Skeletal muscle cell (primary cell): Measurements from ENCODE around the gene CALD1.

Experiments used
- DNase-seq: peaks from one replicate; pipeline ENCODE4 v3.0.0-alpha.2; 2010; ENCODE audit warnings: low read depth
- H3K4me3 ChIP-seq: 2 replicates; pipeline ENCODE4 v1.5.1; 2011; ENCODE audit warnings: low read depth, mild to moderate bottlenecking, control low read depth, low read length, moderate library complexity

The CALD1 gene

GRCh38 chr7:134903073-134903790 is 123.8 kb downstream of the CALD1 start:
- no peak overlapping the region for H3K4me3 ChIP-seq
- DNase-seq: no peak

GRCh38 chr7:134905375-134905774 is 125.9 kb downstream of the CALD1 start:
- H3K4me3 ChIP-seq: no peak overlapping the region
- DNase-seq: peak; percentile 86

GRCh38 chr7:134907000-134907399 is 127.6 kb downstream of the CALD1 start:
- H3K4me3 ChIP-seq: no peak overlapping the region
- no peak for DNase-seq

GRCh38 chr7:134907639-134908038 is 128.2 kb downstream of the CALD1 start:
- DNase-seq: no peak
- H3K4me3 ChIP-seq: no peak overlapping the region

DNA sequence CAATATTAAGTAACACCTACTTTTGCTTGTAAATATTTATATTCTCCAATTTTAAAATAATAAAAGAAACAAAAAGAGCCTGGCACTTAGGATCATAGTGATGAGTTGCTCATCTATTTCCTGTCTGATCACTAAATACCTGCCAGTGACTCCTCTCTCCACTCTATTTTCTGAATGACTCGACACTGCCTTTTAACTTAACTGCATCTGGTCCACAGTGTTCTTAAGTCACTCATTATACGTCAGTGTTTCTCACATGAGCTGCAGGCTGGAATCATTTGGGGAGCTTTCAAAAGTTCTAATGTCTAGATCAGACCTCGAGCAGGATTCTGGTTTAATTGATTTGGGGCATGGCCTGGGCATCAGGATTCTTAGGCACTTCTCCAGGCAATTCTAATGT is 128.9 kb downstream of the CALD1 start:
- DNase-seq: no peak

DNA sequence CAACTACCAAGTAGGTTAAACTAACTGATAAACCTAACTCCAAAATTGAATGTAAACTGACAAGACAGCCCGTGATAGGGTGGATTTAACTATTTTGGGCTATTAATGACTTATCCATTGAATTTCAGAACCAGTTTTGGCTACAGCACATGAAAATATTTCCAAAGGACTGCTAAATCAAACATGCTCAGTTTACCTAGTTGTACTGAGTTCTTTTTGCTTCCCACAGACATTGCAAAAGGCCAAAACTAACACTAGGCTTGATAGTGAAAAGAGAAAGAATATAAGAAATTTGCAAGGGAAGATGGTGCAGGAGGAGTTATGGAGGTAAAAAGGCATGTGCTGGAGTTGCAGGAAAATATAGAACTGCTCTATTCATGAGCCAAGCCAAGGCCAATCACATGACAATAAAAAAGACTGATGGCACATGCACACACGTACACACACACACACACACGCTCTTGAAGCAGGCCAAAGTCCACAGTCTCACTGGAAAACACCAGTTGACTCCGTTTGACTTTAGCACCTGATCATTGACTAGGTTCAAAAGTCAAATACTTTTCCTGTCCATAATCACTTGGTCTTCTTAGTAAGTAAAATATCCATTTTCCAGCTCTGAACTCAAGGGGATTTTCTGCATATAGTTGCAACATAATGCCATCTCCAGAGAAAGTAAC is 130.9 kb downstream of the CALD1 start:
- no peak overlapping the region for H3K4me3 ChIP-seq
- DNase-seq: no peak

More for the DNA sequence above, 128.9 kb downstream of the CALD1 start:
- H3K4me3 ChIP-seq: no peak overlapping the region

GRCh38 chr7:134910968-134911367 is 131.5 kb downstream of the CALD1 start:
- H3K4me3 ChIP-seq: no peak overlapping the region

GRCh38 chr7:134916171-134916883 is 136.9 kb downstream of the CALD1 start:
- DNase-seq: no peak
- H3K4me3 ChIP-seq: no peak overlapping the region

More at GRCh38 chr7:134910968-134911367, 131.5 kb downstream of the CALD1 start:
- no peak for DNase-seq

- no peak overlapping the region for H3K4me3 ChIP-seq
- DNase-seq: peak; percentile 47
Observed at GRCh38 chr7:134919240-134919641, 139.8 kb downstream of the CALD1 start.

GRCh38 chr7:134920026-134920753 is 140.8 kb downstream of the CALD1 start:
- peak; percentile 83 for DNase-seq

DNA sequence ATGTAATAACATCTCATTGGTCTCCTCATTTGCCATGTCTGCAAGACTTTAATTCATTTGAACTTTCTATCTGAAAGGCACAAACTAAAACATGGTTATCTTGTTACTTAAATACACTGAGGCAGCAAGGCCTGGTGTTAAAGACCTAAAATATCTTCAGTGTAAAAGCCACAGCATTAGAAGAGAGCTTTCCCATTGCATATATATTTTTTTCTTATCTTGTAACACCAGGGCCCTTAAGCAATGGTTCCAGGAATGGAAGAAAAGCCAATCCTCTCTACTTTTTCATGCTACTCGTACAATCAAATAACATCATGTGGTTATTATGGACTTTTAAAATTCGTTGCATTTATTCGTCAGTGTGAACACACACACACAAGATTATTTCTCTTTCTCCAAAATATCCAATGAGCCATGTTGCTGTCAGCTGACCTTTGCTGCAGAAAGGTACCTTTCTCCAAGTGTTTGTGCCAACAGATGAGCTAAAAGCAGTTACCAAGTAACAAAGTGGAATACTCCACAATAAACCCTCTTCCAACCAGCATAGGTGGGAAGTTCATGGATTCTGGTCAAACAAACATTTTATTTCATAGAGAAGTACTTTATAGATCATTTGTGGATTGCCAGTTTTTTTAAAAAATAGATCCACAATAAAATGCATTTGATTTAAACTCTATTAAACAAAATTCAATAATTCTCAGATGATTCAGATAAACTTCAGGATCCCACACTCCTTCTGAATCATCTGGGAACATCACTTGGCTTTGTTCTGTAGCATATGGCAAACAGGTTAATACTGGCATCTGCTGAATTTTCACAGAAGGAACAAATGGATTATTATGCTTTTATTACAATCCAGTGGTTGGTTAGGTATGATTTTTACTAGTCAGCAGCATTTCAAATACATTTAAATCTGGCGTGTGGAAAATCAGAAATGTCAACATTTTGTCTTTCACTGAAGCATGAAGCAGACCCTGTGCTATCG is 143.6 kb downstream of the CALD1 start:
- no peak for DNase-seq
- H3K4me3 ChIP-seq: no peak overlapping the region

More at GRCh38 chr7:134920026-134920753, 140.8 kb downstream of the CALD1 start:
- no peak overlapping the region for H3K4me3 ChIP-seq

- DNase-seq: no peak
Observed at GRCh38 chr7:134925766-134926165, 146.3 kb downstream of the CALD1 start.

DNA sequence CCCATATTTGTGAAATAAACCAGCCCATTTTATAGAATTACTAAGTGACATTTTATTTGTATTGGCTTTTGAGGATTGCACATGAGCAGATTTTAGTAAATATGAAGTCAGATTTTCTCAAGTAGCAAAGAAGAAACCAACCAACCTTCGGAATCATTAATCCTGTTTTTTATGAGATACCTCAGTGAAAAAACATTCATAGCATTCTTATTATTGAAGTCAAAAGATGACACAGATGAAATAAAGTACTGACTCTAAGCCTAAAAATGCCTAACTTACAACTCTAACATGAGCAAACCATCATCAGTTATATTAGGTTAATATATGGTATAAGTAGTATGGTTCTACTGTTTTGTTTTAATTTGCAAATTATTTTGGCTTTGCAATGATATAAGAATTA is 147.0 kb downstream of the CALD1 start:
- H3K4me3 ChIP-seq: no peak overlapping the region
- DNase-seq: no peak

More at GRCh38 chr7:134925766-134926165, 146.3 kb downstream of the CALD1 start:
- H3K4me3 ChIP-seq: no peak overlapping the region

DNA sequence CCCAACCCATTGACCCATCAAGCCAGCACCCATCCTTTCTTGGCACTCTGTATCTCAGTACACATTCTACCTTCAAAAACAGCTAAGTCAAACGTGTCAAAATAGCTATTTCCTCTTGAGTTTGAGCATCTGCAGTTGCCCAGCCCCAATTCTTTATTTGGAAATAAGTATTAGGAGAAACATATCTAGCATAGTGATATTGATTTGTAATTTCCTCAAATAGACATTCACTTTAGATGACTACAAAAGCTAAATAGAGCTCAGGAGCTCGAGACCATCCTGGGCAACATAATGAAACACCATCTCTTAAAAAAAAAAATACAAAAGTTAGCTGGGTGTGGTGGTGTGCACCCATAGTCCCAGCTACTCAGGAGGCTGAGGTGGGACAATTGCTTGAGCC is 147.6 kb downstream of the CALD1 start:
- DNase-seq: no peak
- H3K4me3 ChIP-seq: no peak overlapping the region

DNA sequence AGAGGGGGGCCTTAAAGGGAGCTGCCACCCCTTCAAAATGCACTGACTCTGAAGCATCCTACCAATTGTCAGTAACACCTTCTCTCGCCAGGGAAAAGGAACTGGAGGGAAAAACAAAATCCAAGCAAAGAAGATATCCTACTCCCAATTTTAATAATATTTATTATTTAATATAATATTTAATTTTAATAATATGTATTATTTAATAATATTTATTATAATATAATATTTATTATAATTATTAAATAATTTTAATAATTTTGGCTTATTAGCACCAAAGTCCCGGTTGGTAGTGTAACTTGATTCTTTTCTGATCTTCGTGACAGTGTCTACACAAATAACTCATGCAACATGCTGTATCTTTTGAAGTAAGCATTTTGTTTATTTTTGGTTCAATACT is 148.3 kb downstream of the CALD1 start:
- no peak for DNase-seq

GRCh38 chr7:134928554-134928953 is 149.1 kb downstream of the CALD1 start:
- no peak for DNase-seq
- no peak overlapping the region for H3K4me3 ChIP-seq

More for the DNA sequence above, 148.3 kb downstream of the CALD1 start:
- no peak overlapping the region for H3K4me3 ChIP-seq

DNA sequence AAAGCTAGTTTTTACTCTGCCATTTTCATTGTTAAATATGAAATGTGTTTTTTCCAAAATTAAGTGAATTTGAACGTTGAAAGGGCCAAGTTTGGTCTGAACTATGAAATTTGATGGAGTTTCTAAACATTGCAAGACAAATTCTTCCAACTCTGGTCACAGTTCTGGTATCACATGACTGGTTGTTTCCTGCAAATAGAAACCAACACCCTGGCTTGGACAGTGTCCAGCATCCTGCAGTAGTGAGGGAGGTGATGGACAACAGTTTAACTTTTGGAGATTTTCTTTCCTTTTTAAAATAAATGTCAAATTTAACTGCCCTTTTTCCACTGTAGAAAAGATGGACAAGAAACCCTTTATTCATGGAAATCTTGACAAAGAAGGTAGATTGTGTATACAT is 152.1 kb downstream of the CALD1 start:
- no peak overlapping the region for H3K4me3 ChIP-seq

GRCh38 chr7:134932707-134933370 is 153.4 kb downstream of the CALD1 start:
- H3K4me3 ChIP-seq: no peak overlapping the region
- DNase-seq: no peak

More for the DNA sequence above, 152.1 kb downstream of the CALD1 start:
- DNase-seq: no peak
